Measurements from ENCODE around the gene USP36.

Gene USP36

DNA sequence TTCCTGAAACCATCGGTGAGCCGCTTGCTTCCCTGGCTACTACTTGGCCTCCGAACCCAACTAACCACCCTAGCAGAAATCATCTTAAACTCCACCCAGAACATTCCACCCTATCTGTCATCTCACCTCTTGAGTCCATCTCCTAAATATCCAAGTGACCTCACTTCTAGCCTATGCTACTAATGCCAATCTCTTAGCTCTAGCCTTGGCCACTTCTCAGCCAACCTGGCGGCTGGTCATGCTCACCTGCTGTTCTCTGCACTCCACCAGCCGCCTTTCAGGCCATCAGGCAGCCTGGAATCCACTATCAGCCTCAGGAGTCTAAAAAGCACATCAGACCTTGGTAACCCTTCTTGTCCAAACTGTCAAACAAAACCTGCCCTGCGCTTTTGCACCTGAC lies 46.6 kb downstream of the USP36 start:
- Histone ChIP-seq H3K27me3 (ENCODE audit: low read depth) (no peaks in the 10 kb centered on the region), H3K4me1 (no peaks in the 10 kb centered on the region), H3K4me3 (no peak overlapping the region), H3K9me3 (no peaks in the 10 kb centered on the region), H3K36me3 (replicated peaks) (peaks cover 47% of the 10 kb centered on the region)
- no peak for DNase-seq (ENCODE audit: low spot score in 2 of 2)
- in situ Hi-C loops (cut with MboI; ENCODE audit: low sequenced_read_pairs) = no loop called here

DNA sequence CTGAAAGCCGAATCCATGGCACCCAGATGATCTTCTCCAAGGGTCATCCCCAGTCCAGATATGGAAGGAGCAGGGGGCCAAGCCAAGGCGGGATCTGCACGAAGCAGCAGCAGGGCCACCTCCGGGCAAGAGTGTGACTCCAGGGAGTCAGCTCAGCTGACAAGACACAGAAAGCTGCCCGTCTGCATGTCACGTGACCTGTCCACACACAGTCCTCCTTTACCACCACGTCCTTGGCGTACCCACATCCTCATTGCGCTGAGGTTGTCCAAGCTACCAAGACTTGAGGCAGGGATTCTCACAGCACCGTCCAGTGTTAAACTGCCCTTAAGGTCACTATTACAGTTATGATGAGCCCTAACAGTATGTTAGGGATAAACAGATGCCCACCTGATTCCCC lies 47.2 kb downstream of the USP36 start:
- Histone ChIP-seq H3K36me3 (replicated peaks) (peaks cover 41% of the 10 kb centered on the region), H3K4me3 (no peak overlapping the region), H3K4me1 (no peaks in the 10 kb centered on the region), H3K27me3 (ENCODE audit: low read depth) (no peaks in the 10 kb centered on the region), H3K9me3 (no peaks in the 10 kb centered on the region)
- DNase-seq (ENCODE audit: low spot score in 2 of 2) = no peak
- in situ Hi-C loops (cut with MboI; ENCODE audit: low sequenced_read_pairs) = no loop called here

DNA sequence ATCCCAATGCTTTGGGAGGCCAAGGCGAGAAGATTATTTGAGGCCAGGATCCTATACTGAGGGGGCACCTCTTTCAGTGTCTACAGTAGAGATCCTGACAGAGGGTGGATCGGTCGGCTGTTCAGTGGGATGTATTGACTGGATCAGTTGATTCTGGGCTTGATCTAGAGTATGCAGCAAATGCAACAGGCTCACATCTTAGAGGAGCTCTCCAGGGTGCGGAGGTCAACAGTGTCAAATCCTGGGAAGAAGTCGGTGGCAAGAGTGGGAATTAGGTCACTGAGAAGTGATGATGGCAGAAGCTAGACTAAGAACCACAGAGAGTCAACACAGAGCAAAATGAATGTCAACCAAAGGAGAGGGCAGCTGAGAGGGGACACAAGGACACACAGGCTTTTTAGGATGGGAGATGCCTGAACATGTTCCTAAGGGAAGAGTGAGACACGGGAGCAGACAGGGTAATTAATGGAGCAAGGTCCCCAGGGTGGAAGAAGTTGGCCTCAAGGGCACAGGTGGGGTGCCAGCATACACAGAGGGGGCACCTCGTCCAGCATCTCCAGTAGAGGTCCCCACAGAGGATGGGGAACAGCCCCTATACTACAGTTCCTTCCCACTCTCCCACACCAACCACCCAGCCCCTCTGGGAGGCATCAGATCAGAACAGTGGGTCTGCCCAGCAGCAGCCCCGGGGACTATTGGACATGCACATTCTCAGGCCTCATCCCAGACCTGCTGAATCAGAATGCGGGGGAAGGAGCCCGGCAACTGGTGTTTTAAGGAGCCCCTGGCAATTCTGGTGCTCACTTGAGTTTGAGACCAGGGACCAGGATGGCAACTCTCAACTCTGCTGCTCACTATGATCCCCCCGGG lies 48.5 kb downstream of the USP36 start:
- peaks cover 28% of the 10 kb centered on the region for H3K36me3 ChIP-seq (replicated peaks)
- in situ Hi-C loops (cut with MboI; ENCODE audit: low sequenced_read_pairs) = no loop called here

DNA sequence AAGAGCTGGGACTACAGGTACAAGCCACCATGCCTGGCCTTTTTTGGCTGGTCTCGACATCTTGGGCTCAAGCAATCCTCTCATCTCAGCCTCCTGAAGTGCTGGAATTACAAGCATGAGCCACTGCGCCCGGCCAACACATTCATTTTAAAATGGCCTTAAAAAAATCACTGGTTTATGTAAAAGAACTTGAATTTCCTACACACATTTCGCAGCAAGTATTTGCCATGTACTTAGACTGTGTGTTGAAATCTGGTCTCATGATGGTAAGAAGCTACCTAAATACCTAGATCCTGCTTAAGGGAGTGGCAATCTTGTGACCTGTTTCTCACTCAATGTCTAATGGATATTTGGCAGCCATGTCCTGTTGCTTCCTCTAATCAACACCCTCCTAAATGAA lies 50.1 kb downstream of the USP36 start:
- H3K4me3 ChIP-seq = no peak overlapping the region
- DNase-seq (ENCODE audit: low spot score in 2 of 2) = no peak
- H3K9me3 ChIP-seq = no peaks in the 10 kb centered on the region
- peaks cover 12% of the 10 kb centered on the region for H3K36me3 ChIP-seq (replicated peaks)
- H3K4me1 ChIP-seq = no peaks in the 10 kb centered on the region
- in situ Hi-C loops (cut with MboI; ENCODE audit: low sequenced_read_pairs) = no loop called here
- no peaks in the 10 kb centered on the region for H3K27me3 ChIP-seq (ENCODE audit: low read depth)

More for the DNA sequence above, 48.5 kb downstream of the USP36 start:
- Histone ChIP-seq H3K9me3 (no peaks in the 10 kb centered on the region), H3K4me1 (no peaks in the 10 kb centered on the region), H3K27me3 (ENCODE audit: low read depth) (no peaks in the 10 kb centered on the region), H3K4me3 (no peak overlapping the region)
- no peak for DNase-seq (ENCODE audit: low spot score in 2 of 2)

DNA sequence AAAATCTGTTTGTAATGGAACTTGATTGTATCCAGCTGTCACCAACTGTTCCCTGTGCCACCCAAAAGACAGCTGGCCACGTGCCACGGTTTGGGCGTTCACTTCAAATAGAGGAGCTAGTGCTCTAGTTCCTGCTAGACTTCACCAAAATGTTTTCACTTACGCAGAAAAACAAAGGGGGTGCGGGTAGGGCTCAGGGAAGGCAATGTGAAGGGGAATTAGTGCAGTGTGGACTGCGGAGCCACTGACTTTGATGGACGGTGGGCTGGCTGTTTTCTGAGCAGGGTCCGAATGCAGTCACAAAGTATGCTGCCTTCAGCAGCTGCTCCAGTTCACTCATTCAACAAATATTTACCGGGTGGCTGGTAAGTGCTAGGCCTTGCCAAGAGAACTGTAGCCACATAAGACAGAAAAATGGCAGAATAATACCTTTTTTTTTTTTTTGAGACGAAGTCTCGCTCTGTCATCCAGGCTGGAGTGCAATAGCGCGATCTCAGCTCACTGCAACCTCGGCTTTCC lies 50.9 kb downstream of the USP36 start:
- in situ Hi-C loops (cut with MboI; ENCODE audit: low sequenced_read_pairs) = no loop called here
- peaks cover 6% of the 10 kb centered on the region; the same call in 1 of the 2 replicates for H3K36me3 ChIP-seq (replicated peaks)
- DNase-seq (ENCODE audit: low spot score in 2 of 2) = no peak
- no peak overlapping the region for H3K4me3 ChIP-seq
- no peaks in the 10 kb centered on the region for H3K9me3 ChIP-seq
- no peaks in the 10 kb centered on the region for H3K27me3 ChIP-seq (ENCODE audit: low read depth)
- H3K4me1 ChIP-seq = no peaks in the 10 kb centered on the region

DNA sequence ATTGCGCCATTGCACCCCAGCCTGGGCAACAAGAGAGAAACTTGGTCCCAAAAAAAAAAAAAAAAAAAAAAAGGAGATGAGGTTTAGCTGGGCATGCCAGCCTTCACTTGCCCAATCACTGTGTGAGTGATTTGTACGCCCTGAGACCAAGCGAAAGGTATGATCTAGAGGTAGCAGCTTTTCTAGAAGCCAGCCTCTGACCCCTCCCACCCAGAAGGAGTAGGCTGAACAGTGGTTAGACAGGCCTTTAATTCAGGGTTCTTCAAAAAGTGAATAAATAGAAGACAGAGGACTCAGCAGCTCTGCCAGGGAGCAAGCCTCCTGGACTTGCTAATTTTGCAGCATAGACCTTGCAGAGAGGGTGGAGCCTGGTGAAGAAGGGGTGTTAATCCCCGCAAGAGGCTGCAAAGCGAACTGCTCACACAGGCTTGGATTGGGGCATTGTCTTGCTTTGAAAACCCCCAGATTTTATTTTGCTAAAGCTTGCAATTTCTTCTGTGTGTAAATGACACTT lies 51.4 kb downstream of the USP36 start:
- Histone ChIP-seq H3K4me3 (no peak overlapping the region), H3K9me3 (no peaks in the 10 kb centered on the region)

DNA sequence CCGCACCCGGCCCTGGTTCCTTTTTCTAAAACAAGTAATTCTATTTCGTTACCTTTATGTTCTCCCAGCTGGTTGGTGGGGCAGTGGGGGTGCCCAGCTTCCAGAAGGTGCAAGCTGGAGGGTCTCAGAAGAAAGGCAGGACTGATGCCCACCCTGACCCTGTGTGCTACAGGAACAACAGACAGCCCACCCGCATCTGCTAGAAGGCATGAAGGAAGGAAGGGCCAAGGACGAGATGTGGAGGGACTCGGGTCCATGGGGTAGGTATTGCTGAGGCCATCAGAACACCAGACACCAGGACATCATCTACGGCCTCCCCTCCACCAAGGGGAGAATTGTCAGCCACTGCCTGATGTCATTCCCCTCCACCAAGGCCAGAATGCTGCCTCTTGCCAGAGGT lies 52.2 kb downstream of the USP36 start:
- Histone ChIP-seq H3K4me1 (no peaks in the 10 kb centered on the region), H3K36me3 (replicated peaks) (no peaks in the 10 kb centered on the region; the same call in 1 of the 2 replicates), H3K4me3 (no peak overlapping the region), H3K27me3 (ENCODE audit: low read depth) (no peaks in the 10 kb centered on the region), H3K9me3 (no peaks in the 10 kb centered on the region)
- DNase-seq (ENCODE audit: low spot score in 2 of 2) = no peak
- in situ Hi-C loops (cut with MboI; ENCODE audit: low sequenced_read_pairs) = no loop called here

More for the DNA sequence above, 51.4 kb downstream of the USP36 start:
- in situ Hi-C loops (cut with MboI; ENCODE audit: low sequenced_read_pairs) = no loop called here
- Histone ChIP-seq H3K36me3 (replicated peaks) (peaks cover under 1% of the 10 kb centered on the region; the same call in 1 of the 2 replicates), H3K27me3 (ENCODE audit: low read depth) (no peaks in the 10 kb centered on the region), H3K4me1 (no peaks in the 10 kb centered on the region)
- DNase-seq (ENCODE audit: low spot score in 2 of 2) = no peak

DNA sequence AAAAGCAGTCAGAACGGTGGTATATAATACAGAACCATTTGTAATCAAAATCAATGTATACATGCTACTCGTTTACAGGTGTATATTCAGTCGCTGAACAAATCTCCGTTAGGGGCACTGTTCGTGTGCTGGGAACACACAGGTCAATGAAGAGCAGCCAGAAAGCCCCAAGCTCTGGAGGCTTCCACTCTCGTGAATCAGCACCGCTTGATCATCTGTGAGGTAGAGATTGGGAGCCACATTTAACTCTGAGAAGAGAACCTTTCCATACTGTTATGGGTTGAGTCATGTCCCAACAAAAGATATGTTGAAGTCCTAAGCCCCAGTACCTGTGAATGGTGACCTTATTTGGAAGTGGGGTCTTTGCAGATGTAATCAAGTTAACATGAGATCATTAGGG lies 53.2 kb downstream of the USP36 start:
- in situ Hi-C loops (cut with MboI; ENCODE audit: low sequenced_read_pairs) = no loop called here
- no peaks in the 10 kb centered on the region for H3K9me3 ChIP-seq
- no peak overlapping the region for H3K4me3 ChIP-seq
- peaks cover 4% of the 10 kb centered on the region for H3K4me1 ChIP-seq
- no peaks in the 10 kb centered on the region; the same call in 1 of the 2 replicates for H3K36me3 ChIP-seq (replicated peaks)
- no peaks in the 10 kb centered on the region for H3K27me3 ChIP-seq (ENCODE audit: low read depth)
- no peak for DNase-seq (ENCODE audit: low spot score in 2 of 2)

DNA sequence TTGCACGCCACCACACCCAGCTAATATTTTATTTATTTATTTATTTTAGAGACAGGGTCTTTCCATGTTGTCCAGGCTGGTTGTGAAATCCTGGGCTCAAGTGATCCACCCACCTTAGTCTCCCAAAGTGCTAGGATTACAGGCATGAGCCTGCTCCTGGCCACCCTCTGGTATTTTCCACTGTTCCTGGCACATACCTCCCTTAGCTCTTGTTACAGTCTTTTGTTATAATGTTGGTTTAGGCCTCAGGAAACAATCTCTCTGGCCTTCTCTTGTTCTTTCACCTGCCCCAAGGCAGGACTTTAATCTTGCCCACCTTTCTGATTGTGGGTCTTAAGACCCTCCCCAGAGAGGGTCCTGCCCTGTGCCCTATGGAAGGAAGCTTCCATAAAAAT lies 55.0 kb downstream of the USP36 start:
- H3K27me3 ChIP-seq (ENCODE audit: low read depth) = no peaks in the 10 kb centered on the region
- in situ Hi-C loops (cut with MboI; ENCODE audit: low sequenced_read_pairs) = no loop called here
- H3K9me3 ChIP-seq = no peaks in the 10 kb centered on the region
- DNase-seq (ENCODE audit: low spot score in 2 of 2) = no peak
- H3K4me3 ChIP-seq = no peak overlapping the region
- H3K4me1 ChIP-seq = peaks cover 5% of the 10 kb centered on the region
- H3K36me3 ChIP-seq (replicated peaks) = no peaks in the 10 kb centered on the region

DNA sequence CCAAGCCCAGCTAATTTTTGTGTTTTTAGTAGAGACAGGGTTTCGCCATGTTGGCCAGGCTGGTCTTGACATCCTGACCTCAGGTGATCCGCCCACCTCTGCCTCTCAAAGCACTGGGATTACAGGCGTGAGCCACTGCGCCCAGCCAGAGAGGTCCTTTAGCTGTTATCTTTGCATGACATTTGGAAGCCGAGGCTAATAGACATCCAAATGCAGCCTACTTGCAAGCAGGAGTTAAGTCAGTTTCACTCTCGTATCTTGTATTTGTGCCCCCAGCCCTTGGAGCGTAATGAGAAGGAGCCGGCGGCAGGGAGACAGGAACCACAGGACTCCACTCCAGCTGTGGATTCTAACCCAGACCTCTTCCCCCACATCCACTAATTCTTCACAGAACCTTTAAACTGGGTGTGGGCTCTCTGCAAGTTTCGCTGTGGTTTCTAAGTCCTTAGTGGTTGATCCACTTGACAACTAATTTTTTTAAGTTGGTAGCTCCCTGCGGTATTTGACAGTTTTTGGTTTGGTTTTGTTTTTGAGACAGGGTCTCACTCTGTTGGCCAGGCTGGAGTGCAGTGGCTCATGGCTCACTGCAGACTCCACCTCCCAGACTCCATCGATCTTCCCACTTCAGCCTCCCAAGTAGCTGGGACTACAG lies 55.5 kb downstream of the USP36 start:
- no peak overlapping the region for H3K4me3 ChIP-seq
- no peak for DNase-seq (ENCODE audit: low spot score in 2 of 2)
- peaks cover 8% of the 10 kb centered on the region for H3K4me1 ChIP-seq
- no peaks in the 10 kb centered on the region for H3K27me3 ChIP-seq (ENCODE audit: low read depth)
- in situ Hi-C loops (cut with MboI; ENCODE audit: low sequenced_read_pairs) = no loop called here
- H3K36me3 ChIP-seq (replicated peaks) = no peaks in the 10 kb centered on the region
- H3K9me3 ChIP-seq = no peaks in the 10 kb centered on the region

DNA sequence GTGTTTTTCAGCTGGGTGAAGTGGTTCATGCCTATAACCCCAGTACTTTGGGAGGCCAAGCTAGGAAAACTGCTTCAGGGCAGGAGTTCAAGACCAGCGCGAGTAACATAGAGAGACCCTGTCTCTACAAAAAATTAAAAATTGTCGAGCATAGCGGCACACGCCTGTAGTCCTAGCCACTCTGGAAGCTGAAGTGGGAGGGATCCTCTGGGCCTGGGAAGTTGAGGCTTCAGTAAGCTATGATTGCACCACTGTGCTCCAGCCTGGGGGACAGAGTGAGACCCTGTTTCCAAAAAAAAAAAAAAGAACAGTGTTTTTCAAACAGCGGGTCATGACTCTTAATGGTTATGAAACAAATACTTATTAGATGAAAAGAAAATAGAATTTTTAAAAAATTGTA lies 56.3 kb downstream of the USP36 start:
- no peaks in the 10 kb centered on the region for H3K36me3 ChIP-seq (replicated peaks)
- no peaks in the 10 kb centered on the region for H3K9me3 ChIP-seq
- in situ Hi-C loops (cut with MboI; ENCODE audit: low sequenced_read_pairs) = no loop called here
- H3K27me3 ChIP-seq (ENCODE audit: low read depth) = no peaks in the 10 kb centered on the region
- no peak for DNase-seq (ENCODE audit: low spot score in 2 of 2)
- H3K4me3 ChIP-seq = no peak overlapping the region
- peaks cover 8% of the 10 kb centered on the region for H3K4me1 ChIP-seq

DNA sequence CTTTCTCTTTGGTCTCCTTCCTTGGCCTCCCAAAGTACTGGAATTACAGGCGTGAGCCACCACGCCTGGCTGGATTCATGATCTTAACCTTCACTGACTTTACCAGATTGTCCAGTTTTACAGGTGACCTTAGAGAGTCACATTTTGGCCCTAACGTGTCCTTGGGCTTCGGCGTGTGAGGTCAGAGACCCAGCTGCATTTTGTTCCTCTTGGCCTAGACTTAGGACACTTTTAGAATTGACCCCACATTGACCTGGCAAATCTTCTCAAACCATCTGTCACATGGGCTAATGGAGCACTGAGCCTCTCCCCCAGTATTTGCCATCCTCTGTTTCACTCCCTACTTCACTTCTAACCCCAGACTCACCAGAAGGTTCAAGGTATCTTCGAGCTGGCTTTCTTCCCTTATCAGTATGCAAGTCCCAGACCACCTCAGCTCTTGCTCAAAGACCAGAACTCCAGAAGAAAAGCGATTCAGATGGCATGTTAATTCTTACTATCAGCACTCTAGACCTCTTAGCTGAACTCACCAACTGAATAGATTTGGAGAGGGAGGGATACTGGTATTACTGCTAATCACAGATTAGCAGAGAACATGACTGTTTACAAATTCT lies 56.8 kb downstream of the USP36 start:
- Histone ChIP-seq H3K27me3 (ENCODE audit: low read depth) (no peaks in the 10 kb centered on the region), H3K4me1 (peaks cover 8% of the 10 kb centered on the region), H3K9me3 (no peaks in the 10 kb centered on the region), H3K4me3 (no peak overlapping the region), H3K36me3 (replicated peaks) (0 out of 2 replicates have a peak, but pooled peaks cover under 1% of the 10 kb centered on the region)
- no peak for DNase-seq (ENCODE audit: low spot score in 2 of 2)
- in situ Hi-C loops (cut with MboI; ENCODE audit: low sequenced_read_pairs) = no loop called here

DNA sequence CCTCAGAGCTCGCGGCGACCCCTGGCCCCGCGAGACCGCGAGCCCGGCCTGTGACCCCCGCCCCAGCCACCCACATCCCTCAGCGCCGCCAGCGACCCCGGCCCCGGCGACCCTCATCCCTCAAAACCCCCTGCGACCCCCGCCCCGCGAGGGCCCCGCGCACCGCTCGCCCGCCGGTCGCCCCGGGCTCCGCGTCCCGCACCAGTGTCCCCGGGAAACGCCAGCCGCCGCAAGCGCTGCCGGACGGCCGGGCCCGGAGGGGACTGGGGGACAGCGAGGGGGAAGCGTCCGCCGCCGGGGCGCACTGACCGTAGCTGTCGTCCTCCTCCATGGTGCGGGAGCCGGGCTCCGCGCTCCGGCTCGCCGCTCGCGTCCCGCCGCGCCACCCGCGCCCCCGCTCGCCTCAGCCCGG lies 58.7 kb downstream of the USP36 start, which contains the start of gene CYTH1:
Gene CYTH1 (minus strand): TSS at position 381 of the 412 bp plus-strand sequence. CDS start 50 bp downstream, at position 331.
- no peak for DNase-seq (ENCODE audit: low spot score in 2 of 2)
- Histone ChIP-seq H3K4me1 (peaks cover 8% of the 10 kb centered on the region), H3K27me3 (ENCODE audit: low read depth) (no peaks in the 10 kb centered on the region), H3K4me3 (peak within 1 kb of the TSS; percentile 57), H3K36me3 (replicated peaks) (0 out of 2 replicates have a peak, but pooled peaks cover 2% of the 10 kb centered on the region), H3K9me3 (no peaks in the 10 kb centered on the region)
- in situ Hi-C loops (cut with MboI; ENCODE audit: low sequenced_read_pairs) = no loop called here

Data from HAP-1 (cell line).